HepG2 (cell line): ENCODE data around the gene HSPA1B. TPM values are rescaled to one million over a fixed set of nuclear protein-coding genes. Genes with fewer than 3 reads are reported as not detected.

ENCODE experiments used
- polyA plus RNA-seq, 8 experiments: library from polyadenylated mRNA; depleted of rRNA in 3 of 8; stranded (reverse) in 7 of 8; unstranded in 1 of 8; fragments of >200 nt; fragmentation: Illumina TruSeq in 4 of 8; extraction: Trizol in 4 of 8; gene quantifications; 2 replicates each; pipeline versions ENCODE4 v1.2.1 to v1.2.3, GENCODE V29; 2011 to 2016; ENCODE audit warnings: low read depth in 4 of 8, missing spikeins in 1 of 8, mixed read lengths in 1 of 8; ENCODE audit not compliant: insufficient read depth in 1 of 8
- small RNA-seq, 3 experiments: library from RNA; depleted of rRNA; stranded (forward); fragments of <200 nt; gene quantifications; one replicate each; pipeline ENCODE3, GENCODE V24; 2012; ENCODE audit warnings: low read depth in 2 of 3, low replicate concordance in 1 of 3; ENCODE audit not compliant: insufficient read length in 3 of 3, insufficient read depth in 2 of 3
- total RNA-seq, 5 experiments: library from RNA; depleted of rRNA; stranded (reverse); fragments of >200 nt; fragmentation: Illumina TruSeq; extraction: Trizol; gene quantifications; 2 replicates each; pipeline ENCODE4 v1.2.3, GENCODE V29; 2016; ENCODE audit warnings: low read depth in 1 of 5

Gene HSPA1B
- total and polyA plus RNA-seq, 2 of the 13 experiments (the other 11 are each of a cell fraction or from before 2014, with no cell fraction given) = 26.0 to 186 TPM

Small RNAs within 50 kb of the gene (small RNA-seq; reads per million reads assigned to genes)
- gene RF00019 (0 reads per million in 3 experiments), gene SNORD48 (93.8 to 3,236 (median 122) reads per million in 3 experiments), gene SNORD52 (0 reads per million in 3 experiments)

Other genes starting within 250 kb of the HSPA1B start
Only the 30 nearest of the 38 such genes appear.
- gene APOM, start 171.8 kb upstream of the HSPA1B start, total RNA-seq (2016; rRNA removed; fragmentation: Illumina TruSeq; extraction: Trizol) = 52.9 and 98.2 TPM in 2 replicates
- gene APOM, start 171.8 kb upstream of the HSPA1B start, polyA plus RNA-seq (2011; rRNA removed) = 1,140 and 1,216 TPM in 2 replicates
- gene C6orf47, start 167.0 kb upstream of the HSPA1B start, total RNA-seq (2016; rRNA removed; fragmentation: Illumina TruSeq; extraction: Trizol) = 15.5 and 18.1 TPM in 2 replicates
- gene C6orf47, start 167.0 kb upstream of the HSPA1B start, polyA plus RNA-seq (2011; rRNA removed) = 1.7 and 2.1 TPM in 2 replicates
- gene GPANK1, start 162.7 kb upstream of the HSPA1B start, total RNA-seq (2016; rRNA removed; fragmentation: Illumina TruSeq; extraction: Trizol) = 22.8 and 25.3 TPM in 2 replicates
- gene GPANK1, start 162.7 kb upstream of the HSPA1B start, polyA plus RNA-seq (2011; rRNA removed) = 14.8 and 15.4 TPM in 2 replicates
- gene CSNK2B, start 161.7 kb upstream of the HSPA1B start, total RNA-seq (2016; rRNA removed; fragmentation: Illumina TruSeq; extraction: Trizol) = 296 and 316 TPM in 2 replicates
- 111 and 116 TPM in 2 replicates for gene CSNK2B, start 161.7 kb upstream of the HSPA1B start, polyA plus RNA-seq (2011; rRNA removed)
- 0.73 and 7.8 TPM in 2 replicates for gene LY6G5B, start 157.8 kb upstream of the HSPA1B start, total RNA-seq (2016; rRNA removed; fragmentation: Illumina TruSeq; extraction: Trizol)
- gene LY6G5B, start 157.8 kb upstream of the HSPA1B start, polyA plus RNA-seq (2011; rRNA removed) = 14.7 and 15.7 TPM in 2 replicates
- gene LY6G5C, start 146.7 kb upstream of the HSPA1B start, total RNA-seq (2016; rRNA removed; fragmentation: Illumina TruSeq; extraction: Trizol) = 0.33 TPM in 1 of 2 replicates, not detected in the other
- 0.50 and 0.55 TPM in 2 replicates for gene LY6G5C, start 146.7 kb upstream of the HSPA1B start, polyA plus RNA-seq (2011; rRNA removed)
- gene ABHD16A, start 124.4 kb upstream of the HSPA1B start, total RNA-seq (2016; rRNA removed; fragmentation: Illumina TruSeq; extraction: Trizol) = 16.2 and 43.5 TPM in 2 replicates
- 45.4 and 49.0 TPM in 2 replicates for gene ABHD16A, start 124.4 kb upstream of the HSPA1B start, polyA plus RNA-seq (2011; rRNA removed)
- gene LY6G6F, start 120.9 kb upstream of the HSPA1B start, total RNA-seq (2016; rRNA removed; fragmentation: Illumina TruSeq; extraction: Trizol) = not detected in 2 replicates
- gene LY6G6F, start 120.9 kb upstream of the HSPA1B start, polyA plus RNA-seq (2011; rRNA removed) = not detected in 2 replicates
- gene LY6G6D, start 112.4 kb upstream of the HSPA1B start, total RNA-seq (2016; rRNA removed; fragmentation: Illumina TruSeq; extraction: Trizol) = not detected in 2 replicates
- gene LY6G6D, start 112.4 kb upstream of the HSPA1B start, polyA plus RNA-seq (2011; rRNA removed) = not detected in 2 replicates
- not detected in 2 replicates for gene LY6G6C, start 106.0 kb upstream of the HSPA1B start, total RNA-seq (2016; rRNA removed; fragmentation: Illumina TruSeq; extraction: Trizol)
- 0.15 and 0.21 TPM in 2 replicates for gene LY6G6C, start 106.0 kb upstream of the HSPA1B start, polyA plus RNA-seq (2011; rRNA removed)
- not detected in 2 replicates for gene MPIG6B, start 104.4 kb upstream of the HSPA1B start, total RNA-seq (2016; rRNA removed; fragmentation: Illumina TruSeq; extraction: Trizol)
- gene MPIG6B, start 104.4 kb upstream of the HSPA1B start, polyA plus RNA-seq (2011; rRNA removed) = not detected in 2 replicates
- 14.4 and 16.4 TPM in 2 replicates for gene DDAH2, start 98.4 kb upstream of the HSPA1B start, total RNA-seq (2016; rRNA removed; fragmentation: Illumina TruSeq; extraction: Trizol)
- 21.1 and 21.9 TPM in 2 replicates for gene DDAH2, start 98.4 kb upstream of the HSPA1B start, polyA plus RNA-seq (2011; rRNA removed)
- gene CLIC1, start 91.2 kb upstream of the HSPA1B start, total RNA-seq (2016; rRNA removed; fragmentation: Illumina TruSeq; extraction: Trizol) = 445 and 602 TPM in 2 replicates
- gene CLIC1, start 91.2 kb upstream of the HSPA1B start, polyA plus RNA-seq (2011; rRNA removed) = 891 and 997 TPM in 2 replicates
- gene MSH5, start 87.7 kb upstream of the HSPA1B start, total RNA-seq (2016; rRNA removed; fragmentation: Illumina TruSeq; extraction: Trizol) = 2.5 and 10.2 TPM in 2 replicates
- 28.3 and 38.7 TPM in 2 replicates for gene MSH5, start 87.7 kb upstream of the HSPA1B start, polyA plus RNA-seq (2011; rRNA removed)
- 0.56 and 2.5 TPM in 2 replicates for gene SAPCD1, start 65.1 kb upstream of the HSPA1B start, total RNA-seq (2016; rRNA removed; fragmentation: Illumina TruSeq; extraction: Trizol)
- gene SAPCD1, start 65.1 kb upstream of the HSPA1B start, polyA plus RNA-seq (2011; rRNA removed) = 3.9 and 5.3 TPM in 2 replicates
- 0.79 and 0.86 TPM in 2 replicates for gene VWA7, start 50.4 kb upstream of the HSPA1B start, total RNA-seq (2016; rRNA removed; fragmentation: Illumina TruSeq; extraction: Trizol)
- gene VWA7, start 50.4 kb upstream of the HSPA1B start, polyA plus RNA-seq (2011; rRNA removed) = 3.3 and 4.4 TPM in 2 replicates
- gene VARS1, start 32.0 kb upstream of the HSPA1B start, total RNA-seq (2016; rRNA removed; fragmentation: Illumina TruSeq; extraction: Trizol) = 56.1 and 59.2 TPM in 2 replicates
- gene VARS1, start 32.0 kb upstream of the HSPA1B start, polyA plus RNA-seq (2011; rRNA removed) = 14.7 and 19.9 TPM in 2 replicates
- gene LSM2, start 20.8 kb upstream of the HSPA1B start, total RNA-seq (2016; rRNA removed; fragmentation: Illumina TruSeq; extraction: Trizol) = 90.5 and 93.7 TPM in 2 replicates
- gene LSM2, start 20.8 kb upstream of the HSPA1B start, polyA plus RNA-seq (2011; rRNA removed) = 64.7 and 69.4 TPM in 2 replicates
- gene HSPA1L, start 12.5 kb upstream of the HSPA1B start, total RNA-seq (2016; rRNA removed; fragmentation: Illumina TruSeq; extraction: Trizol) = 0.55 and 0.94 TPM in 2 replicates
- 0.78 and 1.0 TPM in 2 replicates for gene HSPA1L, start 12.5 kb upstream of the HSPA1B start, polyA plus RNA-seq (2011; rRNA removed)
- 83.5 and 85.0 TPM in 2 replicates for gene HSPA1A, start 12.2 kb upstream of the HSPA1B start, total RNA-seq (2016; rRNA removed; fragmentation: Illumina TruSeq; extraction: Trizol)
- 44.5 and 80.9 TPM in 2 replicates for gene HSPA1A, start 12.2 kb upstream of the HSPA1B start, polyA plus RNA-seq (2011; rRNA removed)
- gene NEU1, start 35.1 kb downstream of the HSPA1B start, total RNA-seq (2016; rRNA removed; fragmentation: Illumina TruSeq; extraction: Trizol) = 139 and 297 TPM in 2 replicates
- 202 and 215 TPM in 2 replicates for gene NEU1, start 35.1 kb downstream of the HSPA1B start, polyA plus RNA-seq (2011; rRNA removed)
- 5.6 and 5.9 TPM in 2 replicates for gene SLC44A4, start 51.3 kb downstream of the HSPA1B start, total RNA-seq (2016; rRNA removed; fragmentation: Illumina TruSeq; extraction: Trizol)
- 3.5 and 3.6 TPM in 2 replicates for gene SLC44A4, start 51.3 kb downstream of the HSPA1B start, polyA plus RNA-seq (2011; rRNA removed)
- 43.5 and 69.2 TPM in 2 replicates for gene EHMT2, start 70.0 kb downstream of the HSPA1B start, total RNA-seq (2016; rRNA removed; fragmentation: Illumina TruSeq; extraction: Trizol)
- 51.2 and 55.2 TPM in 2 replicates for gene EHMT2, start 70.0 kb downstream of the HSPA1B start, polyA plus RNA-seq (2011; rRNA removed)
- gene ZBTB12, start 74.3 kb downstream of the HSPA1B start, total RNA-seq (2016; rRNA removed; fragmentation: Illumina TruSeq; extraction: Trizol) = 6.0 and 6.8 TPM in 2 replicates
- gene ZBTB12, start 74.3 kb downstream of the HSPA1B start, polyA plus RNA-seq (2011; rRNA removed) = 4.8 and 7.3 TPM in 2 replicates
- gene C2, start 100.0 kb downstream of the HSPA1B start, total RNA-seq (2016; rRNA removed; fragmentation: Illumina TruSeq; extraction: Trizol) = 70.9 and 165 TPM in 2 replicates
- gene C2, start 100.0 kb downstream of the HSPA1B start, polyA plus RNA-seq (2011; rRNA removed) = 307 and 450 TPM in 2 replicates
- 71.1 and 171 TPM in 2 replicates for gene CFB, start 118.4 kb downstream of the HSPA1B start, total RNA-seq (2016; rRNA removed; fragmentation: Illumina TruSeq; extraction: Trizol)
- 513 and 772 TPM in 2 replicates for gene CFB, start 118.4 kb downstream of the HSPA1B start, polyA plus RNA-seq (2011; rRNA removed)
- 69.8 and 80.4 TPM in 2 replicates for gene NELFE, start 131.2 kb downstream of the HSPA1B start, total RNA-seq (2016; rRNA removed; fragmentation: Illumina TruSeq; extraction: Trizol)
- 51.3 and 57.3 TPM in 2 replicates for gene NELFE, start 131.2 kb downstream of the HSPA1B start, polyA plus RNA-seq (2011; rRNA removed)
- 59.7 and 67.1 TPM in 2 replicates for gene SKIC2, start 131.4 kb downstream of the HSPA1B start, total RNA-seq (2016; rRNA removed; fragmentation: Illumina TruSeq; extraction: Trizol)
- gene SKIC2, start 131.4 kb downstream of the HSPA1B start, polyA plus RNA-seq (2011; rRNA removed) = 68.4 and 76.1 TPM in 2 replicates
- 10.8 and 18.6 TPM in 2 replicates for gene DXO, start 144.4 kb downstream of the HSPA1B start, total RNA-seq (2016; rRNA removed; fragmentation: Illumina TruSeq; extraction: Trizol)
- gene DXO, start 144.4 kb downstream of the HSPA1B start, polyA plus RNA-seq (2011; rRNA removed) = 26.2 and 28.9 TPM in 2 replicates
- gene C4A, start 154.3 kb downstream of the HSPA1B start, total RNA-seq (2016; rRNA removed; fragmentation: Illumina TruSeq; extraction: Trizol) = 73.0 and 165 TPM in 2 replicates
- 478 and 755 TPM in 2 replicates for gene C4A, start 154.3 kb downstream of the HSPA1B start, polyA plus RNA-seq (2011; rRNA removed)